SU-DHL-6 (cell line): ENCODE results near the gene ZNF664.

Source experiments
- EZH2phosphoT487 ChIP-seq: fragments of 200-600 bp; sonication (generic), shearing (Covaris generic); conservative IDR thresholded peaks from 2 replicates; pipeline ENCODE4 v1.6.1; 2018; ENCODE audit warnings: mild to moderate bottlenecking, antibody characterized with exemption, low read length, moderate library complexity, mixed read lengths
- TF ChIP-seq, protein P1 (sequence below): fragments of 200-600 bp; sonication (generic); IDR thresholded peaks from one replicate; pipeline ENCODE4 v1.5.1; 2017; ENCODE audit warnings: antibody characterized with exemption, mild to moderate bottlenecking, low read length, moderate library complexity; ENCODE audit not compliant: insufficient read depth, poor library complexity, severe bottlenecking

DNA sequence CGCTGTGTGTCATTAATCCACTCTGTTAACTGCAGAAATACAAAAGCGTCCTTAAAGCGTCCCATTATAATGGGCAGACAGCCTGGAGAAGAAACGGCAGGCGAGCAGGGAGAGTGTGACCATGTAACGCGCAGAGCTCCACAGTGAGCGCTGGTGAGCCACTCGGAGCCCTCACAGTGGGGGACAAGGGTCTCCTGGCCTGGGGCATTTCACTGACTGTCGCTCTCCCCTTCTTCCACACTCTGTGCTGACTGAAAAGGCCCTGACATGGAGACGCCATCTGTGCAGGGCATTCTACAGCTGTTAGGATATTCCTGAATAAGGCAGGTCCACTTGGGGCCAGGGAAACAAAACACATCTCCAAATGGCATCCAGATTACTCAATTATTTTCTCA, 24.6 kb upstream of the ZNF664 start:
- TF ChIP-seq, protein P1, sequence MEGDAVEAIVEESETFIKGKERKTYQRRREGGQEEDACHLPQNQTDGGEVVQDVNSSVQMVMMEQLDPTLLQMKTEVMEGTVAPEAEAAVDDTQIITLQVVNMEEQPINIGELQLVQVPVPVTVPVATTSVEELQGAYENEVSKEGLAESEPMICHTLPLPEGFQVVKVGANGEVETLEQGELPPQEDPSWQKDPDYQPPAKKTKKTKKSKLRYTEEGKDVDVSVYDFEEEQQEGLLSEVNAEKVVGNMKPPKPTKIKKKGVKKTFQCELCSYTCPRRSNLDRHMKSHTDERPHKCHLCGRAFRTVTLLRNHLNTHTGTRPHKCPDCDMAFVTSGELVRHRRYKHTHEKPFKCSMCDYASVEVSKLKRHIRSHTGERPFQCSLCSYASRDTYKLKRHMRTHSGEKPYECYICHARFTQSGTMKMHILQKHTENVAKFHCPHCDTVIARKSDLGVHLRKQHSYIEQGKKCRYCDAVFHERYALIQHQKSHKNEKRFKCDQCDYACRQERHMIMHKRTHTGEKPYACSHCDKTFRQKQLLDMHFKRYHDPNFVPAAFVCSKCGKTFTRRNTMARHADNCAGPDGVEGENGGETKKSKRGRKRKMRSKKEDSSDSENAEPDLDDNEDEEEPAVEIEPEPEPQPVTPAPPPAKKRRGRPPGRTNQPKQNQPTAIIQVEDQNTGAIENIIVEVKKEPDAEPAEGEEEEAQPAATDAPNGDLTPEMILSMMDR, result no peak
- TF ChIP-seq EZH2phosphoT487, result no peak
